Astrocyte (in vitro differentiated cells and primary cell): ENCODE data around the gene PLXNB2. TPM values are rescaled to one million over a fixed set of nuclear protein-coding genes. Genes with fewer than 3 reads are reported as not detected.

Experiments
- DNase-seq: peaks from one replicate; pipeline ENCODE4 v3.0.0-alpha.2; 2010; ENCODE audit warnings: low read depth
- FAIRE-seq: peaks from 2 replicates; lab custom pipeline; 2011; peaks lifted over from hg19 to GRCh38; lab: Jason Lieb, UNC
- H2AFZ ChIP-seq: 2 replicates; pipeline ENCODE4 v1.6.0; 2012; ENCODE audit warnings: low read depth, low read length, inconsistent platforms
- H3K27ac ChIP-seq: 2 replicates; pipeline ENCODE4 v1.5.1; 2011; ENCODE audit warnings: low read depth, low read length, inconsistent platforms
- H3K27me3 ChIP-seq: 2 replicates; pipeline ENCODE4 v1.6.0; 2011; ENCODE audit warnings: low read length, inconsistent platforms; ENCODE audit not compliant: insufficient read depth
- H3K36me3 ChIP-seq: 2 replicates; pipeline ENCODE4 v1.5.1; 2011; ENCODE audit warnings: low read length, inconsistent platforms; ENCODE audit not compliant: insufficient read depth
- H3K4me1 ChIP-seq: 2 replicates; pipeline ENCODE4 v1.5.1; 2011; ENCODE audit warnings: low read length, inconsistent platforms; ENCODE audit not compliant: insufficient read depth
- H3K4me2 ChIP-seq: 2 replicates; pipeline ENCODE4 v1.6.0; 2012; ENCODE audit warnings: low read length, inconsistent platforms
- H3K4me3 ChIP-seq: 2 replicates; pipeline ENCODE4 v1.5.1; 2011; ENCODE audit warnings: low read depth, mild to moderate bottlenecking, low read length, inconsistent platforms; ENCODE audit not compliant: insufficient read depth
- H3K79me2 ChIP-seq: 2 replicates; pipeline ENCODE4 v1.6.0; 2012; ENCODE audit warnings: mild to moderate bottlenecking, low read length, inconsistent platforms; ENCODE audit not compliant: insufficient read depth
- H3K9ac ChIP-seq: 2 replicates; pipeline ENCODE4 v1.6.0; 2012; ENCODE audit warnings: mild to moderate bottlenecking, low read length, inconsistent platforms
- H3K9me3 ChIP-seq: 2 replicates; pipeline ENCODE4 v1.5.1; 2012; ENCODE audit warnings: low read depth, mild to moderate bottlenecking, low read length, inconsistent platforms; ENCODE audit not compliant: insufficient read depth
- H4K20me1 ChIP-seq: 2 replicates; pipeline ENCODE4 v1.6.0; 2012; ENCODE audit warnings: low read length, inconsistent platforms; ENCODE audit not compliant: insufficient read depth
- H3K27ac Mint-ChIP-seq: one replicate; pipeline ENCODE4 v1.8.0; 2021; ENCODE audit warnings: mild to moderate bottlenecking, mixed read lengths; ENCODE audit not compliant: unreplicated experiment
- H3K27me3 Mint-ChIP-seq: one replicate; pipeline ENCODE4 v1.8.0; 2021; ENCODE audit warnings: low read depth, mixed read lengths; ENCODE audit not compliant: unreplicated experiment
- H3K36me3 Mint-ChIP-seq: one replicate; pipeline ENCODE4 v1.8.0; 2021; ENCODE audit warnings: low read depth, mixed read lengths; ENCODE audit not compliant: unreplicated experiment
- H3K4me1 Mint-ChIP-seq: one replicate; pipeline ENCODE4 v1.8.0; 2021; ENCODE audit warnings: low read depth, mixed read lengths; ENCODE audit not compliant: unreplicated experiment
- H3K4me3 Mint-ChIP-seq: one replicate; pipeline ENCODE4 v1.8.0; 2021; ENCODE audit warnings: mild to moderate bottlenecking, moderate library complexity, mixed read lengths; ENCODE audit not compliant: unreplicated experiment
- H3K9me3 Mint-ChIP-seq: one replicate; pipeline ENCODE4 v1.8.0; 2021; ENCODE audit warnings: mild to moderate bottlenecking, mixed read lengths; ENCODE audit not compliant: unreplicated experiment
- EZH2 ChIP-seq: IDR thresholded peaks from 2 replicates; pipeline ENCODE4 v1.6.1; 2012; ENCODE audit warnings: mild to moderate bottlenecking, low read length, inconsistent platforms; ENCODE audit not compliant: insufficient read depth
- total RNA-seq: library from RNA; stranded (reverse); gene quantifications from 2 replicates; pipeline ENCODE4 v1.2.1, GENCODE V29; 2021
- TF ChIP-seq, protein P1 (sequence below): IDR thresholded peaks from 2 replicates; pipeline ENCODE4 v1.5.1; 2011; ENCODE audit warnings: low read depth, mild to moderate bottlenecking, inconsistent platforms, low read length, moderate library complexity; ENCODE audit not compliant: insufficient read depth

The PLXNB2 gene
- total RNA-seq, 1 donor from 2014 or later = 327 TPM

DNA sequence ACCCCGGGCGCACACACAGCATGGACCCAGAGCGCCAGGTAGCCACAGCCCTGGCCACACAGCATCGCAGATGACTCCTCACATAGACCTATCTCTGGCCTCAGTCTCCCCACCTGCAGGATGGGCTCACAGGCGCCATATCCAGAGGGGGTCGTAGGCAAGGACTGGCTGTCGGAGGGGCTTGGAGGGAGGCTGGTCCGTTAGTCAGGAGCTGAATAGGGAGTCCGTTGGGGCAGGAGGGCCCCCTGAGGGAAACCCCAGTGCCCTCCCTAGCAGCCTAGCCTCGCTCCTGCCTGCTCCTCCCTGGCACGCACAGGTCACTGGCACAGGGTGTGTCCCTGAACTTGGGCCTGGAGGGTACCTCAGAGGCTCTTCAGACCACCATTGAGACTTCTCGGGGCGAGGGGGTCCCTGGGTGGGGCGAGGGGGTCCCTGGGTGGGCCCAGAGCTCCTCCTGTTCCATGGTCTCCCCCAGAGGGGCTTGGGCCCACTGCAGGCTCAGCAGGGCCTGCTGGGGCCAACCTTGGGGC is 2.0 kb downstream of the PLXNB2 start:
- Histone ChIP-seq H3K4me3 (peak overlapping the region; percentile 78), H3K4me1 (peaks cover 71% of the 10 kb centered on the region), H3K9me3 (no peaks in the 10 kb centered on the region), H3K4me2 (peak overlapping the region; percentile 100), H2AFZ (no peak overlapping the region), H3K79me2 (peaks cover 67% of the 10 kb centered on the region), H3K27me3 (no peaks in the 10 kb centered on the region), H3K36me3 (no peaks in the 10 kb centered on the region), H3K9ac (peak overlapping the region; percentile 96), H4K20me1 (peaks cover 52% of the 10 kb centered on the region), H3K27ac (peak overlapping the region; percentile 82)
- no peak for DNase-seq
- Mint-ChIP-seq H3K27me3 (no peaks in the 10 kb centered on the region), H3K27ac (peak overlapping the region; percentile 99), H3K36me3 (peaks cover 4% of the 10 kb centered on the region), H3K4me1 (peaks cover 28% of the 10 kb centered on the region), H3K9me3 (no peaks in the 10 kb centered on the region), H3K4me3 (peak overlapping the region; percentile 93)
- TF ChIP-seq, protein P1, sequence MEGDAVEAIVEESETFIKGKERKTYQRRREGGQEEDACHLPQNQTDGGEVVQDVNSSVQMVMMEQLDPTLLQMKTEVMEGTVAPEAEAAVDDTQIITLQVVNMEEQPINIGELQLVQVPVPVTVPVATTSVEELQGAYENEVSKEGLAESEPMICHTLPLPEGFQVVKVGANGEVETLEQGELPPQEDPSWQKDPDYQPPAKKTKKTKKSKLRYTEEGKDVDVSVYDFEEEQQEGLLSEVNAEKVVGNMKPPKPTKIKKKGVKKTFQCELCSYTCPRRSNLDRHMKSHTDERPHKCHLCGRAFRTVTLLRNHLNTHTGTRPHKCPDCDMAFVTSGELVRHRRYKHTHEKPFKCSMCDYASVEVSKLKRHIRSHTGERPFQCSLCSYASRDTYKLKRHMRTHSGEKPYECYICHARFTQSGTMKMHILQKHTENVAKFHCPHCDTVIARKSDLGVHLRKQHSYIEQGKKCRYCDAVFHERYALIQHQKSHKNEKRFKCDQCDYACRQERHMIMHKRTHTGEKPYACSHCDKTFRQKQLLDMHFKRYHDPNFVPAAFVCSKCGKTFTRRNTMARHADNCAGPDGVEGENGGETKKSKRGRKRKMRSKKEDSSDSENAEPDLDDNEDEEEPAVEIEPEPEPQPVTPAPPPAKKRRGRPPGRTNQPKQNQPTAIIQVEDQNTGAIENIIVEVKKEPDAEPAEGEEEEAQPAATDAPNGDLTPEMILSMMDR = no peak
- no peak for TF ChIP-seq EZH2
- no peak for FAIRE-seq

DNA sequence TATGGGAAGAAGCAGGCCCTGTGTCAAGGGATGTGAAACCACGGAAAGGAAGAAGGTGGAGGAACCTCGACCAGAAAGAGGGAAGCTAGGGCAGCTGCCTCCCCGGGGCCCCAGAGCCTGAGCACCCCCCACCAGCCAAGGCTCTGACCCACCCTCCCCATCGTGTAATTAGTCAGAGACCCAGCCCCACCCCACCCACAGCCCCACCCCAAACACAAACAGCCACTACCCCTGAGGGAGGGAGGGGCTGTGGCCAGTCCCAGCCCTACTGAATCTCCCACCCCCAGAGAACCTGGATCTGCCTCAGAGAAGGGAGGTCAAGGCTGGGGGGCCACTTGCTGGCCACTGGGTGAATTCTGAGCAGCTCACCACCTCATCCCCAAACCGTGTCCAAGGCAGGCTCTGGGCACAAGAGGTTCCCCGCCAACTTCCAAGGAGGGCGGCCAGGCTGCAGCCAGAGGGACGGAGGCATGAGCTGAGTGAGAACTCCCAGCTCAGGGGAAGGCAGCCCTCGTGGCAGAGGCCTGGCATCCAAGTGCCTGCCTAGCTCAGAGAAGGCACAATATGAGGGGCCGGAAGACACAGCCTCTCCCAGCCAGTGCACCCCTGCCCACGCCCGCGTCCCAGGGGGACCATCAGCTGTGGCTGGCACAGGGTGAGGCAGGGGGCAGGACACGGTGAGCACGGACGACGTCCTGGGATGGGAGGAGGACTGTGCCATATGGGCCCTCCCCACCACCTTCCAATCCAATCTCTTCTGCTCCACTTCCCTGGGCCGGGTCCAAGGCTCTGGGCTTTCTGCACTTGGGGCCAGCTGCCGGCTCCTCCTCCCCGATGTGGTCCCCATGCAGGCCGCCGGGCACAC is 2.7 kb downstream of the PLXNB2 start:
- H2AFZ ChIP-seq = no peak overlapping the region
- peak overlapping the region; percentile 100 for H3K4me2 ChIP-seq
- H3K9me3 Mint-ChIP-seq = no peaks in the 10 kb centered on the region
- H3K4me3 ChIP-seq = peak overlapping the region; percentile 78
- peaks cover 58% of the 10 kb centered on the region for H4K20me1 ChIP-seq
- peak overlapping the region; percentile 99 for H3K27ac Mint-ChIP-seq
- DNase-seq = peak; percentile 41
- peak overlapping the region; percentile 93 for H3K4me3 Mint-ChIP-seq
- H3K36me3 Mint-ChIP-seq = peaks cover 2% of the 10 kb centered on the region
- peaks cover 26% of the 10 kb centered on the region for H3K4me1 Mint-ChIP-seq
- peak overlapping the region; percentile 82 for H3K27ac ChIP-seq
- peak overlapping the region; percentile 96 for H3K9ac ChIP-seq
- FAIRE-seq = no peak
- peaks cover 74% of the 10 kb centered on the region for H3K4me1 ChIP-seq
- H3K27me3 Mint-ChIP-seq = no peaks in the 10 kb centered on the region
- peaks cover 74% of the 10 kb centered on the region for H3K79me2 ChIP-seq
- TF ChIP-seq, protein P1 = no peak
- TF ChIP-seq EZH2 = no peak
- H3K9me3 ChIP-seq = no peaks in the 10 kb centered on the region
- no peaks in the 10 kb centered on the region for H3K27me3 ChIP-seq
- no peaks in the 10 kb centered on the region for H3K36me3 ChIP-seq
